Memory B cell (primary cell): Measurements from ENCODE around the gene SUGCT.
"Not testable (repeated sequence)": the region's sequence is repeated elsewhere in the genome, so short reads cannot be mapped to it uniquely, and the experiment has no call there.

ENCODE experiments used
- ATAC-seq: fragments of 150-1000 bp; cut with Tn5 transposase; 2 replicates; pipeline ENCODE4 v1.10.0; 2021; ENCODE audit warnings: low read depth, mild to moderate bottlenecking, moderate library complexity
- DNase-seq, 2 donors: peaks; one replicate each; pipeline ENCODE4 v3.0.0; 2022; ENCODE audit warnings: low spot score in 2 of 2
- H3K27ac Mint-ChIP-seq: one replicate; pipeline ENCODE4 v1.8.0; 2022; ENCODE audit warnings: mild to moderate bottlenecking, moderate library complexity, mixed read lengths
- H3K27me3 Mint-ChIP-seq: one replicate; pipeline ENCODE4 v1.8.0; 2022; ENCODE audit warnings: mixed read lengths
- H3K36me3 Mint-ChIP-seq: one replicate; pipeline ENCODE4 v1.8.0; 2022; ENCODE audit warnings: mild to moderate bottlenecking, mixed read lengths
- H3K4me1 Mint-ChIP-seq: one replicate; pipeline ENCODE4 v1.8.0; 2022; ENCODE audit warnings: mixed read lengths
- H3K4me3 Mint-ChIP-seq: one replicate; pipeline ENCODE4 v1.8.0; 2022; ENCODE audit warnings: mild to moderate bottlenecking, moderate library complexity, mixed read lengths
- H3K9me3 Mint-ChIP-seq: one replicate; pipeline ENCODE4 v1.8.0; 2022; ENCODE audit warnings: mixed read lengths

SUGCT gene

DNA sequence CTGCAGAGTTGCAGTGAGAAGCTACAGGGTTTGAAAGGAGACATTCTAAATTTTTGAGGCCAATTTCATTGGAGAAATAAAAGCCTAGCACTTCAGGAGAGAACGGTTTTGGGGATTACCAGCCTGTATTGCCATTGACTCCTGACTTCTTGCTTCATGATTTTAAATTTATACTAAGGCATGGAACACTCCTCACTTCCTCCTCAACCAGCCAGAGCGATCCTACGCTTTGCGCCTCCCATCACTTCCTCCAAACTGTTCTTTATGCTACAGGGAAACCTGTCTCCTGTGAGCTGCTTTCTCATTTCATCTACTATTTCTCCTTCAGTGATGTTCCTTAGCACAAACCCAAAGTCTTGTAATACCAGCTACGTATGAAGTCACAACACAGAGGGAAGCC, 495.1 kb downstream of the SUGCT start:
- Mint-ChIP-seq H3K4me1 (no peaks in the 10 kb centered on the region), H3K27me3 (peaks cover 2% of the 10 kb centered on the region), H3K27ac (no peak overlapping the region), H3K36me3 (no peaks in the 10 kb centered on the region), H3K4me3 (no peak overlapping the region), H3K9me3 (no peaks in the 10 kb centered on the region)
- ATAC-seq = no peak
- no peak for DNase-seq

DNA sequence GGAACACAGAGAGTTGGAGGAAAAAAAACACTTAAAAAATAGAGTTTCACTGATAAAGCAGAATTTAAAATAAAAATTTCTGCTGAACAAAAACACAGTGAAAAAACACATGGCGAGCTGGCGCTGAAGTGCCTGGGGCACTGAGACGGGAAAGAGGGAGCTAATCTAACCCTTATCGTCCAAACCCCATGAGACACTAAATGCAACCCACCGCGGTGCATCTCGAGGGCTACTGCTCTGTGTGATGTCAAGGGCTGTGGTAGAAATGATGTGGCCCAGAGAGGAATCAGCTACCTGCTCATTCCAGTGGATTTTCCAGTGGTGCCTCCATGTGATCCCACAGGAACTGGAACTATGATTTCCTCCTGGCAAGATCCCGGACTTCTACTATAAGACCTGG, 499.3 kb downstream of the SUGCT start:
- Mint-ChIP-seq H3K27ac (no peak overlapping the region), H3K4me3 (no peak overlapping the region), H3K9me3 (no peaks in the 10 kb centered on the region), H3K36me3 (no peaks in the 10 kb centered on the region), H3K27me3 (peaks cover 2% of the 10 kb centered on the region), H3K4me1 (no peaks in the 10 kb centered on the region)
- no peak for ATAC-seq
- DNase-seq = no peak

DNA sequence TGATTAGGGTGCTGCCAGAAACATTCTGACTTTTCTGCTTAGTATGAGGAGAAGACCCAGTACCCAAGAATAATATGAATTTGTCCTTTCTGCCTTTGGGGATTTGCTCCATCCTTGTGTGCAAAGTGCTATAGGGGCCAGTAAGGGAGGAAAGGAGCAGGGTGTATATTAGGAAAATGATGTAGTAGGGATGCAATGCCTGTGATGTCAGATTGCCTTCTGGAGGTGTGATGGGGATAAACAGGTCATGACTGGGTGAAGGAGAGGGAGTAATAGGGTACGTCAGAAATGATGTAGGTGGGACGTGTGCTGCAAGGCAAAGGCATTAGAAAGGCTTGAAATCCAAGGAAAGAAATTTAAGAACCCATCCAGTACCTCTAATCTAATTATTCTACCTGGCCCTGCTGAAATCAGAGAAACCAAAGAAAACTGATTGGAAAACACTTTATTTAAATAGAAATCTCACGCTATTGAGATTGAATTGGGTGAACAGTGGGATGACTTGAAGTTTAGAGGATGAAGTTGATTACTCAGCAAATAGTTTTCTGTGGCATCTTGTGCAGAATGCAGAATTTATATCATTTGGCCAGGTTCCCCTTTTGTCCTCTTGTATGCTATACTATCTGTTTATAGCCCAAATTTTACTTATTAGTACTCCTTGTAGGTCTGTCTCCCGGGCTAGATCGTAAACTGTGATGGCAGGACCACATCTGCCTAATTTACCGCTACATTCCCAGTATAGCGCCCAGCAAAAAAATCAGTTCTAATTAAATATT, 503.9 kb downstream of the SUGCT start:
- H3K27me3 Mint-ChIP-seq = peaks cover 2% of the 10 kb centered on the region
- DNase-seq = no peak

DNA sequence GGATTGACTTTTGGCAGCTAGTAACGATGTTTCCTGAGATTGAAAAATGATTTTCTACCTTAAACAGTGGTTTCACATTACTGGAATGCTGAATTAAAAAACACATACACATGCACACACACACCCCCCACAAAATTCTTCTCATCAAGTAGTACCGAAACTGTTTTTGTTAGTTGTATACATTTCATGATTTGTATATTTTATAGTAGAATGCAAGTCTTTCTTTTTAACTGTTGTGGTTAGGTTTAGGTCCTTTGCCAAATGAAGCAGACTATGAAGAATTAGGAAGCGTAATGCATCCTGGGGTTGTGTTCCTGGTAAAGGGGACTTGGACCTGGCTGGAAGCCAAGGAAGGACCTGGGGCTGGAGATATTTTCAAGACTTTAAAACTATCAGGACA, 505.8 kb downstream of the SUGCT start:
- Mint-ChIP-seq H3K4me3 (no peak overlapping the region), H3K36me3 (no peaks in the 10 kb centered on the region), H3K27ac (no peak overlapping the region), H3K4me1 (peaks cover 4% of the 10 kb centered on the region), H3K27me3 (peaks cover 4% of the 10 kb centered on the region), H3K9me3 (peaks cover 1% of the 10 kb centered on the region)
- ATAC-seq (no peak), DNase-seq (no peak)

More for the DNA sequence above, 503.9 kb downstream of the SUGCT start:
- H3K27ac Mint-ChIP-seq = no peak overlapping the region
- H3K9me3 Mint-ChIP-seq = peaks cover 1% of the 10 kb centered on the region
- no peak for ATAC-seq
- H3K4me1 Mint-ChIP-seq = no peaks in the 10 kb centered on the region
- no peak overlapping the region for H3K4me3 Mint-ChIP-seq
- H3K36me3 Mint-ChIP-seq = no peaks in the 10 kb centered on the region

DNA sequence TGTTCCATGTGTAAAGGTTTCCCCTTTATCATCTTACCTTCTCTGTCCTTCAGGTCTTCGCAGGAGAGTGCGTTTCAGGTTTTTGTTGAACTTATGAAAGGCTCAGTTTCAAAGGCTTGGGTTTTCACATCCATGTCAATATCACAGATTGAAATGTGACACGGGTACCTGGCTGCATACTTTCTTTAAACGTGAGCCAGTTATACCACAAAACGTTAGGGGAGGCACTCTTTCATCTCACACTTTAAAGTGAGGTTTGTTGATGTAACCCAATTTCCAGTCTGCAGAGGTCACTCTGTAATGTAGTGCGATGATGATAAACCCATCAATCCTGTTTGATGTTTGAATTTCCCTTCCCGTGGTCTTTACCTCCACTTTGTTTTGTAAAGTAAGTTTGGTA, 506.9 kb downstream of the SUGCT start:
- peaks cover 1% of the 10 kb centered on the region for H3K9me3 Mint-ChIP-seq
- H3K36me3 Mint-ChIP-seq = no peaks in the 10 kb centered on the region
- DNase-seq (no peak), ATAC-seq (no peak)
- H3K27ac Mint-ChIP-seq = no peak overlapping the region
- no peak overlapping the region for H3K4me3 Mint-ChIP-seq
- peaks cover 4% of the 10 kb centered on the region for H3K4me1 Mint-ChIP-seq
- H3K27me3 Mint-ChIP-seq = peaks cover 4% of the 10 kb centered on the region

DNA sequence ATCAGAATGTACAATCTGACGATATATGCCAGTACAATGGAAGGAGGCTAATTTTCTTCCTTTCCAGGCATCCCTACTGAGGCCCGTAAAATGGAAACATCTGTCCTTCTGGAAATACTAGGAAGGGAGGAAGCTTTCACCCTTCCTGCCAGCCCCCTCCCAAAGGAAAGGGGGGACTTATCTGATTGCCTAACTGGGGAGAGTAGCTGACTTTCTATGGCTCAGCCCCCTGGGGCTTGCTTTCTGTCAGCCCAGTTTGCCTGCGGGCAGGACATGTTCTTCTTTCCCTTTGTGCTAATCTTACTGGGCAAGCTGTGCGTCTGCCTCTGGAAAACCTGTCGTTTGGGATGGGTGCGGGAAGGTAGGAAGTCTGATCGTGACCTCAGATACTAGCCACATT, 508.9 kb downstream of the SUGCT start:
- Mint-ChIP-seq H3K4me3 (no peak overlapping the region), H3K4me1 (peaks cover 4% of the 10 kb centered on the region), H3K27me3 (peaks cover 2% of the 10 kb centered on the region), H3K27ac (no peak overlapping the region), H3K9me3 (peaks cover 1% of the 10 kb centered on the region), H3K36me3 (no peaks in the 10 kb centered on the region)
- ATAC-seq = no peak
- DNase-seq = no peak

DNA sequence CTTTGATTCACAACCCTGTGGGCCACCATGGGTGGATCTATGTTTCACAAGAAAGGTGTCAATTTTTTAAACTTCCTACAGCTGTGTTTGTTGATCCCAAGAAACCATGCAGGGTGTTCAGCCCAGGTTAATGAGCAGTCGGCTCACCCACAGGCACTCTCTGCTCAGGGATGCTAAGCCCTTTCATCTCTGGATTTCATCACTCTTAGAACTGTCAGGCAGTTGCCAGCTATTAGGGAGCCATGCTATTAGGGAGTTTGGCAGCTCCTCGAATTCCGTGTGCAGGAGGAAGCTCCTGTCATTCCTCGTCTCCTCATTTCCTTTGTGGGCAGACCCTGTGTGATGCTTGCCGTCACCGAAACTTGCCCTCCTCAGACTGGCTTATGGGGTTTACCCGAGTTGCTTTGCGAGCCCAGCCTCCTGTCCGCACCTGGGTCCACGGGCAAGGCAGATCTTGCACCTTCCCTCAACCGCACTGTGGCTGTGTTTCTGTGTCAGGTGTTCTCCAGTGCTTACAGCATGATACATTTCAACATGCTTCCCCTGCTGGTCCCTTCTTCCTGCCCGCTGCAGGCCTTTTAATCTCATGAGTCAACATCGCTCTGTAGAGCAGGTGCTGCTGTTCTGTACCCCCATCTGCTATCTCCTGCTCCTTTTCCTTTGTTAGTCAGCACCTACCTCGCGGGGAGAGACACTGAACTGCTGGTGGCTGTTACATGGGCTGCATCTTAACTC, 509.8 kb downstream of the SUGCT start:
- Mint-ChIP-seq H3K9me3 (peaks cover 1% of the 10 kb centered on the region), H3K36me3 (no peaks in the 10 kb centered on the region), H3K27me3 (peaks cover 2% of the 10 kb centered on the region), H3K4me1 (peaks cover 4% of the 10 kb centered on the region), H3K4me3 (no peak overlapping the region), H3K27ac (no peak overlapping the region)
- no peak for ATAC-seq
- no peak for DNase-seq

DNA sequence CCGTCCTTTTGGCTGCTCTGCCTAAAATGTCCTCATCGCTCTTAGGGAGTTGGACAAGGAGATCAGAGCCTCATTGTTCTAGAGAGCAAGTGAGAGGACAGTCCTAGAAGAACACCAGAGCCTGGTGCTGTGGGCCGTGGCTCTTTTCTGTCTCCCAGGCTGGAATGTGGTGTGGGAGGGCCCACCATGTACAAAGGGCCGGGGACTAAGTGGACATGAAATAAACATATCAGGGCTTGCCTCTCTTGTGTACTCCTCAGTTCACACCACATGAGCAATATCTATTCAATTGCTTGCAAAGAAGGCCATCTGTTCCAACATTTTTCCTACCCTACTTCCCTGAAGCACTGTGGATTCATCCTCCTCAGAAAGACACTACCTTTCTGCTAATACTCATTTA, 510.4 kb downstream of the SUGCT start:
- H3K27me3 Mint-ChIP-seq = peaks cover 2% of the 10 kb centered on the region
- H3K9me3 Mint-ChIP-seq = peaks cover 1% of the 10 kb centered on the region
- H3K27ac Mint-ChIP-seq = no peak overlapping the region
- DNase-seq = no peak
- no peak overlapping the region for H3K4me3 Mint-ChIP-seq
- H3K4me1 Mint-ChIP-seq = peaks cover 4% of the 10 kb centered on the region
- no peaks in the 10 kb centered on the region for H3K36me3 Mint-ChIP-seq
- no peak for ATAC-seq

DNA sequence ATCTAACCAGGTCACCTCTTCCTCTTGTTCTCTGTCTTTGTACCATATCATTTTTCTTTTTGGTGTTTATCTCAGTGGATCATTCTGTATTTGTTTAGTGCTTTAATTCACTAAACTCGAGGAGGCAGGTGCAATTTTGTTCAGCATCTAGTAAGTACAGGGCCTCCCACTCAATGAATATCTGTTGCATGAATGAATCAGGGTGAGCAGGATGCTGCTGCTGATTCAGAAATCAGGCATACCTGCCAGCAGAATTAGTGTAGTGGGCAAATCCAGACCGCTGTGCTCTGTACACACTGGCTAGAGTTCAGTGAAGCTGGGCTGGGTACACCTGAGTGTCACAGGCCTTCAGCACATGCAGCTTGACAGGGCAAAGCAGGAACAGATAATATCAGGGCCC, 511.9 kb downstream of the SUGCT start:
- H3K9me3 Mint-ChIP-seq = peaks cover 4% of the 10 kb centered on the region
- DNase-seq (no peak), ATAC-seq (no peak)
- H3K4me3 Mint-ChIP-seq = no peak overlapping the region
- H3K4me1 Mint-ChIP-seq = peaks cover 4% of the 10 kb centered on the region
- H3K36me3 Mint-ChIP-seq = peaks cover 3% of the 10 kb centered on the region
- no peak overlapping the region for H3K27ac Mint-ChIP-seq
- H3K27me3 Mint-ChIP-seq = peaks cover 2% of the 10 kb centered on the region

DNA sequence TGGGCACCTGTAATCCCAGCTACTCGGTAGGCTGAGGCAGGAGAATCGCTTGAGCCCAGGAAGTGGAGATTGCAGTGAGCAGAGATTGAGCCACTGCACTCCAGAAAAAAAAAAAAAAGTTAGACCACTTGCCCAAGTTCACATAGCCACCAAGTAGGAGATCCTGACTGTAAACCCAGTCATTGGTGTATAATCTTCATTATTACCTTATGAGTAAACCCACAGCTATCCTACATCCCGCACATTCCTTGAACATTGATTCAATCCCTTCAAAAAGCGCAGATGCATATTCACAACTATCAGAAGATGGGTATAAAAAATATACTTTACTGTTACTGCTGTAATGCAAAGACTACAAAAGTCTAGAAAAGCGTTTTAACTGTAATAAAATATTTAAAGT, 512.9 kb downstream of the SUGCT start:
- Mint-ChIP-seq H3K4me1 (peaks cover 4% of the 10 kb centered on the region), H3K36me3 (peaks cover 3% of the 10 kb centered on the region), H3K9me3 (peaks cover 3% of the 10 kb centered on the region), H3K27ac (no peak overlapping the region), H3K4me3 (no peak overlapping the region), H3K27me3 (peaks cover 2% of the 10 kb centered on the region)
- no peak for DNase-seq
- no peak for ATAC-seq

DNA sequence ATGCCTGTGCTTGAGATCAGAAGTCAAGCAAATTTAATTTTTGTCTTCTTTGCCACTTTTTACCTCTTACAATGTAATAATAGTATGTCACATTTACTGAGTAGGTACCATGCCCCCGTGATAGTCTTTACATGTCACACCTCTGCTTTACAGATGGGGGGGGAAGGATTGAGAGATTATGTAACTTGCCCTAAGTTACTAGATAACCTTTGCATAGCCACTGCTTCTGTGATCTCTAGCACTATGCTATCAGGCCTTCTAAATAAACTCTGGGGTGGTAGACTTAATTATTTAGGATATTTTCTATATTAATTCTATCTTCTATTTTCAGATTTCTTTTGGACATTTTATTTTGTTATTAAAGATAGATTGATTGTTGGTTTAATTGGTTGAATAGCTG, 514.4 kb downstream of the SUGCT start:
- H3K9me3 Mint-ChIP-seq = peaks cover 3% of the 10 kb centered on the region
- no peak for DNase-seq
- no peak overlapping the region for H3K4me3 Mint-ChIP-seq
- H3K36me3 Mint-ChIP-seq = peaks cover 3% of the 10 kb centered on the region
- peaks cover 4% of the 10 kb centered on the region for H3K4me1 Mint-ChIP-seq
- H3K27me3 Mint-ChIP-seq = peaks cover 2% of the 10 kb centered on the region
- no peak overlapping the region for H3K27ac Mint-ChIP-seq
- ATAC-seq = no peak

DNA sequence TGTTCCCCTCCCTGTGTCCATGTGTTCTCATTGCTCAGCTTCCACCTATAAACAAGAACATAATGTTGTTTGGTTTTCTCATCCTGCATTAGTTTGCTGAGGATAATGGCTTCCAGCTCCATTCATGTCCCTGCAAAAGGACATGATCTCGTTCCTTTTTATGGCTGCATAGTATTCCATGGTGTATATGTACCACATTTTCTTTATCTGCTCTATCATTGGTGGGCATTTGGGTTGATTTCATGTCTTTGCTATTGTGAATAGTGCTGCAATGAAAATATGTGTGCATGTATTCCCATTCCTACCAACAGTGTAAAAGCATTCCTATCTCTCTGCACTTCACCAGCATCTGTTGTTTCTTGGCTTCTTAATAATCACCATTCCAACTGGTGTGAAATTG, 516.1 kb downstream of the SUGCT start:
- ATAC-seq, H3K36me3 Mint-ChIP-seq, H3K4me3 Mint-ChIP-seq, H3K4me1 Mint-ChIP-seq, DNase-seq, H3K27ac Mint-ChIP-seq, H3K27me3 Mint-ChIP-seq, H3K9me3 Mint-ChIP-seq: not testable (repeated sequence)

DNA sequence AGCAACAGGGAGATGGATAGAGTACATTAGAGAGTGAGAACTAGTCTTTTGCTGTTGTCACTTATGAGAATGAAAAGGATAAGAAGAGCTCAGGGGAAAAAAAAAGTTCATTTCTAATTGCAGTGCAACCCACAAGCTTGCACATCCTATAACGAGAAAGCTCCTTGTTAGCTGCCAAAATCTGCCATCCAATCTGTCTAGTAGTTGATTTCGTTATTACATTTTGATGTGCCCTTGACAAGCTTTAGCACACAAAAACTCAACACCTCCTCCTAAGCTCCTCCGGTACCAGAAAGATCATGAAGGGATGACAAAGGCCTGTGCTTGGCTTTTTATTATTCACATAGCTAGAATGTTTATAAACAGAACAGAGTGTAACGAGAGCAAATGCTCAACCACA, 519.4 kb downstream of the SUGCT start:
- H3K4me3 Mint-ChIP-seq = no peak overlapping the region
- peaks cover 3% of the 10 kb centered on the region for H3K9me3 Mint-ChIP-seq
- H3K36me3 Mint-ChIP-seq = peaks cover 3% of the 10 kb centered on the region
- no peaks in the 10 kb centered on the region for H3K4me1 Mint-ChIP-seq
- no peaks in the 10 kb centered on the region for H3K27me3 Mint-ChIP-seq
- DNase-seq (no peak), ATAC-seq (no peak)
- no peak overlapping the region for H3K27ac Mint-ChIP-seq

DNA sequence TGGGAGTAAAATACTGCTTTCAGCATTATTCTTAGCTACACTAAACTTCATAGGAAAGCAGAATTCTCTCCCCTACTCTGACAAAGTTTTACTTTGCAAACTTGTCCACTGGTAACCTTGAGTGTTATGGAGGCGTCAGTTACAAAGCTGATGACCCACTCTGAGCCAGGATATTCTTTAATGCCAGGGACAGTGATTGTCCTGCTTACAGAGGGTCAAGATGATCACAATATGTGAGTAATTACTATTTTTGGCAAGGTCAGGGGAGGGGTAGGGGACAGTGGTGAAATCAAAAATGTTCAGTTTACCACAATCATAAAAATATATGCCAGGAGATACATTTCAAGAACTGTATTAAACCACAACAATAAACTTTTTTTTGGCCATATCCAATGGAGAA, 520.6 kb downstream of the SUGCT start:
- ATAC-seq (no peak), DNase-seq (no peak)
- Mint-ChIP-seq H3K4me1 (no peaks in the 10 kb centered on the region), H3K9me3 (peaks cover 3% of the 10 kb centered on the region), H3K36me3 (peaks cover 3% of the 10 kb centered on the region), H3K27ac (no peak overlapping the region), H3K4me3 (no peak overlapping the region), H3K27me3 (no peaks in the 10 kb centered on the region)

DNA sequence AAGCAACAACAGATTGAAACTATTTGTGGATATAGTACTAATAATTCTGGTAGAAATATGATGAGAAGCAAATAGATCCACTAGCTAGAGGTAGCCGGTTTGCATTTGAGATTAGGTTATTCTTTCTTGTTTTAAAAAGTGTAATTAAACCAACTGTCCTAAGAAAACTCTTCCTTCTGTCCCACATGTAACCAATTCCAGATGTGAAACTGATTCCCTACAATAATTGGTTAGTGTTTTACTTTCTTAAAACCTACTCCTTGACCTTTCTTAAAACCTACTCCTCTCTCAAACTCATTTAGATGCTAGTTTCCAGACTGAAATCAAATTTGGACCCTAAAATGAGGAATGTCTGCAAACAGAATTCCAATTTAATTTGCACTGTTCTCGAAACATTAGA, 521.5 kb downstream of the SUGCT start:
- H3K4me1 Mint-ChIP-seq = no peaks in the 10 kb centered on the region
- ATAC-seq (no peak), DNase-seq (no peak)
- H3K4me3 Mint-ChIP-seq = no peak overlapping the region
- H3K36me3 Mint-ChIP-seq = no peaks in the 10 kb centered on the region
- no peaks in the 10 kb centered on the region for H3K27me3 Mint-ChIP-seq
- H3K27ac Mint-ChIP-seq = no peak overlapping the region
- no peaks in the 10 kb centered on the region for H3K9me3 Mint-ChIP-seq
